HG02970 (cell line): ENCODE data around the gene CACNA2D3.

Experiments
- ATAC-seq: cut with Tn5 transposase; IDR thresholded peaks from one replicate; pipeline ENCODE4 v1.9.1; 2021; ENCODE audit warnings: mild to moderate bottlenecking, moderate library complexity, moderate number of reproducible peaks; ENCODE audit not compliant: unreplicated experiment, low FRiP score

CACNA2D3 gene

GRCh38 chr3:54814224-54814623, 691.9 kb downstream of the CACNA2D3 start:
- no peak for ATAC-seq

- ATAC-seq: no peak
These were observed 695.3 kb downstream of the CACNA2D3 start for GRCh38 chr3:54817628-54818027.

- ATAC-seq: no peak
These were observed 696.1 kb downstream of the CACNA2D3 start for GRCh38 chr3:54818486-54818885.

GRCh38 chr3:54818942-54819341, 696.6 kb downstream of the CACNA2D3 start:
- ATAC-seq: no peak

GRCh38 chr3:54819946-54820345, 697.6 kb downstream of the CACNA2D3 start:
- no peak for ATAC-seq

GRCh38 chr3:54822206-54822605, 699.9 kb downstream of the CACNA2D3 start:
- ATAC-seq: no peak

GRCh38 chr3:54826251-54826691, 703.9 kb downstream of the CACNA2D3 start:
- ATAC-seq: no peak

- ATAC-seq: no peak
These were observed 704.8 kb downstream of the CACNA2D3 start for GRCh38 chr3:54827056-54827687.

GRCh38 chr3:54827776-54828175, 705.4 kb downstream of the CACNA2D3 start:
- ATAC-seq: no peak

GRCh38 chr3:54830658-54831057, 708.3 kb downstream of the CACNA2D3 start:
- no peak for ATAC-seq

GRCh38 chr3:54831112-54831511, 708.8 kb downstream of the CACNA2D3 start:
- ATAC-seq: no peak

GRCh38 chr3:54832876-54833275, 710.5 kb downstream of the CACNA2D3 start:
- ATAC-seq: no peak

GRCh38 chr3:54835701-54836100, 713.3 kb downstream of the CACNA2D3 start:
- no peak for ATAC-seq

- no peak for ATAC-seq
These were observed 714.5 kb downstream of the CACNA2D3 start for GRCh38 chr3:54836871-54837270.

GRCh38 chr3:54837964-54838363, 715.6 kb downstream of the CACNA2D3 start:
- no peak for ATAC-seq

GRCh38 chr3:54841471-54841870, 719.1 kb downstream of the CACNA2D3 start:
- ATAC-seq: no peak

GRCh38 chr3:54843352-54843751, 721.0 kb downstream of the CACNA2D3 start:
- no peak for ATAC-seq

- ATAC-seq: no peak
These were observed 721.9 kb downstream of the CACNA2D3 start for GRCh38 chr3:54844211-54844610.

GRCh38 chr3:54845011-54845410, 722.7 kb downstream of the CACNA2D3 start:
- no peak for ATAC-seq

- no peak for ATAC-seq
These were observed 723.2 kb downstream of the CACNA2D3 start for GRCh38 chr3:54845551-54845950.

GRCh38 chr3:54846119-54846518, 723.8 kb downstream of the CACNA2D3 start:
- ATAC-seq: no peak

GRCh38 chr3:54847361-54847760, 725.0 kb downstream of the CACNA2D3 start:
- ATAC-seq: no peak

GRCh38 chr3:54849360-54849759, 727.0 kb downstream of the CACNA2D3 start:
- ATAC-seq: no peak
